ENCODE results near the gene PHYKPL. TPM values are rescaled to one million over a fixed set of nuclear protein-coding genes. Genes with fewer than 3 reads are reported as not detected.

The PHYKPL gene
- total and polyA plus RNA-seq, 2 of the 13 experiments (the other 11 are each of a cell fraction or from before 2014, with no cell fraction given), result 18.0 to 78.6 TPM

DNA sequence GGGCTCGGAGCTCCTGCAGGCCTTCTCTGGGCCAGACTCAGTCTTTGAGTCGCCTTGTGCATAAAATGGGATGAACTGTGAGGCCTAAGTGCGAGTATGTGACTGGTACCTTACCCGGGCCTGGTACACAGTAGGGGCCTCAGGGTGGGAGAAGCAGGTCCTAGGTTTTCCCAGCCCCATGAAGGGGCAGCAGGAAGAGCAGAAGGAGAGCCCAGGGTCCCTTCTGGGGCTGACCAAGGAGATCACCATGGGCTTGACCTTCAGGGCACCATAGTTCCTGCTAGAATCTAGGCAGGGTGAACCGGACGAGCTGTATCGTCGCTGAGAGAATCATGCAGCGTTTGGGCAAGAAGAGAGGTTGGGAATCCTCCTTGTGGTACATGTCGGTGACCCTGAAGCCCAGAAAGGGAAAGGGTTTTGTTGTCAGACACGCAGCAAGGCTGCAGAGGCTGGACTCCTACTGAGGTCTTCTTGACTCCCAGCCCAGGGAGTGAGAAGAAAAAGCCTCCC is 373 bp upstream of the PHYKPL start (continued):
- TF ChIP-seq, protein P1, sequence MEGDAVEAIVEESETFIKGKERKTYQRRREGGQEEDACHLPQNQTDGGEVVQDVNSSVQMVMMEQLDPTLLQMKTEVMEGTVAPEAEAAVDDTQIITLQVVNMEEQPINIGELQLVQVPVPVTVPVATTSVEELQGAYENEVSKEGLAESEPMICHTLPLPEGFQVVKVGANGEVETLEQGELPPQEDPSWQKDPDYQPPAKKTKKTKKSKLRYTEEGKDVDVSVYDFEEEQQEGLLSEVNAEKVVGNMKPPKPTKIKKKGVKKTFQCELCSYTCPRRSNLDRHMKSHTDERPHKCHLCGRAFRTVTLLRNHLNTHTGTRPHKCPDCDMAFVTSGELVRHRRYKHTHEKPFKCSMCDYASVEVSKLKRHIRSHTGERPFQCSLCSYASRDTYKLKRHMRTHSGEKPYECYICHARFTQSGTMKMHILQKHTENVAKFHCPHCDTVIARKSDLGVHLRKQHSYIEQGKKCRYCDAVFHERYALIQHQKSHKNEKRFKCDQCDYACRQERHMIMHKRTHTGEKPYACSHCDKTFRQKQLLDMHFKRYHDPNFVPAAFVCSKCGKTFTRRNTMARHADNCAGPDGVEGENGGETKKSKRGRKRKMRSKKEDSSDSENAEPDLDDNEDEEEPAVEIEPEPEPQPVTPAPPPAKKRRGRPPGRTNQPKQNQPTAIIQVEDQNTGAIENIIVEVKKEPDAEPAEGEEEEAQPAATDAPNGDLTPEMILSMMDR (CRISPR knock-in tag; IDR thresholded peaks at IDR 0.05), result 0 out of 2 replicates have a peak, but pooled peaks have one; percentile 2
- TF ChIP-seq, protein P2, sequence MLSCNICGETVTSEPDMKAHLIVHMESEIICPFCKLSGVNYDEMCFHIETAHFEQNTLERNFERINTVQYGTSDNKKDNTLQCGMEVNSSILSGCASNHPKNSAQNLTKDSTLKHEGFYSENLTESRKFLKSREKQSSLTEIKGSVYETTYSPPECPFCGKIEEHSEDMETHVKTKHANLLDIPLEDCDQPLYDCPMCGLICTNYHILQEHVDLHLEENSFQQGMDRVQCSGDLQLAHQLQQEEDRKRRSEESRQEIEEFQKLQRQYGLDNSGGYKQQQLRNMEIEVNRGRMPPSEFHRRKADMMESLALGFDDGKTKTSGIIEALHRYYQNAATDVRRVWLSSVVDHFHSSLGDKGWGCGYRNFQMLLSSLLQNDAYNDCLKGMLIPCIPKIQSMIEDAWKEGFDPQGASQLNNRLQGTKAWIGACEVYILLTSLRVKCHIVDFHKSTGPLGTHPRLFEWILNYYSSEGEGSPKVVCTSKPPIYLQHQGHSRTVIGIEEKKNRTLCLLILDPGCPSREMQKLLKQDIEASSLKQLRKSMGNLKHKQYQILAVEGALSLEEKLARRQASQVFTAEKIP (CRISPR knock-in tag; IDR thresholded peaks at IDR 0.05; ENCODE audit: borderline replicate concordance), result no peak
- peak; percentile 94 for TF ChIP-seq ZNF768 (CRISPR knock-in tag; IDR thresholded peaks at IDR 0.05)
- TF ChIP-seq, protein P3, sequence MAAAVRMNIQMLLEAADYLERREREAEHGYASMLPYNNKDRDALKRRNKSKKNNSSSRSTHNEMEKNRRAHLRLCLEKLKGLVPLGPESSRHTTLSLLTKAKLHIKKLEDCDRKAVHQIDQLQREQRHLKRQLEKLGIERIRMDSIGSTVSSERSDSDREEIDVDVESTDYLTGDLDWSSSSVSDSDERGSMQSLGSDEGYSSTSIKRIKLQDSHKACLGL (CRISPR knock-in tag; IDR thresholded peaks at IDR 0.05), result 0 out of 2 replicates have a peak, but pooled peaks have one; percentile 19
- TF ChIP-seq HHEX (CRISPR knock-in tag; IDR thresholded peaks at IDR 0.05), result no peak
- TF ChIP-seq HOXA5 (CRISPR knock-in tag; IDR thresholded peaks at IDR 0.05), result no peak
- TF ChIP-seq NFKB2 (CRISPR knock-in tag; IDR thresholded peaks at IDR 0.05; ENCODE audit: borderline replicate concordance), result no peak
- TF ChIP-seq ATAD3A (CRISPR knock-in tag; IDR thresholded peaks at IDR 0.05), result no peak
- TF ChIP-seq, protein P4, sequence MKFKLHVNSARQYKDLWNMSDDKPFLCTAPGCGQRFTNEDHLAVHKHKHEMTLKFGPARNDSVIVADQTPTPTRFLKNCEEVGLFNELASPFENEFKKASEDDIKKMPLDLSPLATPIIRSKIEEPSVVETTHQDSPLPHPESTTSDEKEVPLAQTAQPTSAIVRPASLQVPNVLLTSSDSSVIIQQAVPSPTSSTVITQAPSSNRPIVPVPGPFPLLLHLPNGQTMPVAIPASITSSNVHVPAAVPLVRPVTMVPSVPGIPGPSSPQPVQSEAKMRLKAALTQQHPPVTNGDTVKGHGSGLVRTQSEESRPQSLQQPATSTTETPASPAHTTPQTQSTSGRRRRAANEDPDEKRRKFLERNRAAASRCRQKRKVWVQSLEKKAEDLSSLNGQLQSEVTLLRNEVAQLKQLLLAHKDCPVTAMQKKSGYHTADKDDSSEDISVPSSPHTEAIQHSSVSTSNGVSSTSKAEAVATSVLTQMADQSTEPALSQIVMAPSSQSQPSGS (CRISPR knock-in tag; IDR thresholded peaks at IDR 0.05), result no peak
- no peak for TF ChIP-seq KLF13 (CRISPR knock-in tag; IDR thresholded peaks at IDR 0.05)
- TF ChIP-seq KDM1A (CRISPR knock-in tag; IDR thresholded peaks at IDR 0.05), result no peak
- no peak for TF ChIP-seq ZNF557 (CRISPR knock-in tag; IDR thresholded peaks at IDR 0.05)
- TF ChIP-seq CEBPB (IDR thresholded peaks at IDR 0.05; ENCODE audit: borderline replicate concordance, low read depth, low read length), result no peak
- no peak for TF ChIP-seq ZNF615 (CRISPR knock-in tag; IDR thresholded peaks at IDR 0.05; ENCODE audit: borderline replicate concordance)
- TF ChIP-seq, protein P5, sequence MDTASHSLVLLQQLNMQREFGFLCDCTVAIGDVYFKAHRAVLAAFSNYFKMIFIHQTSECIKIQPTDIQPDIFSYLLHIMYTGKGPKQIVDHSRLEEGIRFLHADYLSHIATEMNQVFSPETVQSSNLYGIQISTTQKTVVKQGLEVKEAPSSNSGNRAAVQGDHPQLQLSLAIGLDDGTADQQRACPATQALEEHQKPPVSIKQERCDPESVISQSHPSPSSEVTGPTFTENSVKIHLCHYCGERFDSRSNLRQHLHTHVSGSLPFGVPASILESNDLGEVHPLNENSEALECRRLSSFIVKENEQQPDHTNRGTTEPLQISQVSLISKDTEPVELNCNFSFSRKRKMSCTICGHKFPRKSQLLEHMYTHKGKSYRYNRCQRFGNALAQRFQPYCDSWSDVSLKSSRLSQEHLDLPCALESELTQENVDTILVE (CRISPR knock-in tag; IDR thresholded peaks at IDR 0.05), result no peak
- no peak for TF ChIP-seq ZSCAN30 (CRISPR knock-in tag; IDR thresholded peaks at IDR 0.05)
- no peak for TF ChIP-seq ZNF136 (CRISPR knock-in tag; IDR thresholded peaks at IDR 0.05; ENCODE audit: low read depth)
- peak; percentile 74; the same call in 1 of the 2 replicates for TF ChIP-seq ELF4 (CRISPR knock-in tag; IDR thresholded peaks at IDR 0.05; ENCODE audit: borderline replicate concordance)
- TF ChIP-seq ZNF382 (CRISPR knock-in tag; IDR thresholded peaks at IDR 0.05; ENCODE audit: borderline replicate concordance), result no peak
- no peak for TF ChIP-seq RXRB (CRISPR knock-in tag; IDR thresholded peaks at IDR 0.05; ENCODE audit: borderline replicate concordance)
- peak; percentile 39; the same call in 1 of the 2 replicates for TF ChIP-seq HIVEP1 (CRISPR knock-in tag; IDR thresholded peaks at IDR 0.05)
- TF ChIP-seq DNMT1 (CRISPR knock-in tag; IDR thresholded peaks at IDR 0.05), result no peak
- TF ChIP-seq ZSCAN21 (CRISPR knock-in tag; IDR thresholded peaks at IDR 0.05; ENCODE audit: borderline replicate concordance), result no peak
- no peak for TF ChIP-seq DNMT3B (CRISPR knock-in tag; conservative IDR thresholded peaks at IDR 0.05)
- peak; percentile 13 for TF ChIP-seq SRSF1 (optimal IDR thresholded peaks at IDR 0.05; ENCODE audit: low read depth, low read length)
- TF ChIP-seq ZNF326 (CRISPR knock-in tag; IDR thresholded peaks at IDR 0.05; ENCODE audit: borderline replicate concordance), result no peak
